Testis (tissue), 3 donors: ENCODE measurements around the gene EOGT. TPM values are rescaled to one million over a fixed set of nuclear protein-coding genes. Genes with fewer than 3 reads are reported as not detected.

Source experiments
- DNase-seq: peaks from one replicate; pipeline ENCODE4 v3.0.0-alpha.2; 2019
- H3K27ac ChIP-seq, 2 donors: fragments of 200-600 bp; sonication (generic); one replicate each; pipeline ENCODE4 v1.5.1; 2019
- H3K27me3 ChIP-seq: fragments of 200-600 bp; sonication (generic); one replicate; pipeline ENCODE4 v1.5.1; 2019
- H3K36me3 ChIP-seq: fragments of 200-600 bp; sonication (generic); one replicate; pipeline ENCODE4 v1.5.1; 2017; ENCODE audit warnings: low read depth; ENCODE audit errors: missing control alignments
- H3K4me1 ChIP-seq: fragments of 200-600 bp; sonication (generic); one replicate; pipeline ENCODE4 v1.5.1; 2019
- H3K4me3 ChIP-seq, 2 donors: fragments of 200-600 bp; sonication (generic); one replicate each; pipeline ENCODE4 v1.5.1; 2017 to 2019
- H3K9me3 ChIP-seq: fragments of 200-600 bp; sonication (generic); one replicate; pipeline ENCODE4 v1.5.1; 2017
- CTCF ChIP-seq, 3 experiments: fragments of 450-650 bp in 2 of 3; fragments of 200-600 bp in 1 of 3; sonication (generic) in 1 of 3; IDR thresholded peaks; one replicate each; pipeline ENCODE4 v1.5.1; 2016 to 2019; ENCODE audit warnings: antibody characterized with exemption in 3 of 3, mild to moderate bottlenecking in 2 of 3, moderate library complexity in 1 of 3
- POLR2A ChIP-seq: fragments of 450-650 bp; IDR thresholded peaks from one replicate; pipeline ENCODE4 v1.6.1; 2017; ENCODE audit warnings: antibody characterized with exemption, mild to moderate bottlenecking, moderate library complexity
- WGBS, 2 donors: methylation state at CpG; one replicate each; pipeline ENCODE4 v1.1.5; 2018; 5-methylcytosine and 5-hydroxymethylcytosine counted together
- intact Hi-C: fragments of 100-400 bp; cut with DNase I; formaldehyde crosslinking; loops from one replicate; pipeline ENCODE4 v1.15.1; 2023; ENCODE audit warnings: low total_unique reads
- polyA plus RNA-seq: library from polyadenylated mRNA; stranded (reverse); fragments of 350-450 nt; fragmentation: Illumina TruSeq; extraction: RNeasy Lipid Tissue Mini Kit (QIAGEN cat#74804); gene quantifications from one replicate; pipeline ENCODE4 v1.2.3, GENCODE V29; 2014; ENCODE audit warnings: low read depth, low replicate concordance; ENCODE audit not compliant: insufficient read depth
- total RNA-seq, 2 donors: library from RNA; depleted of rRNA; stranded (reverse); fragments of >200 nt; gene quantifications; one replicate each; pipeline ENCODE4 v1.2.3, GENCODE V29; 2016

The EOGT gene
- total and polyA plus RNA-seq, 3 donors from 2014 or later = 15.0 to 22.7 (median 16.6) TPM

- intact Hi-C loops = no loop called here
- Histone ChIP-seq H3K27ac (peak overlapping the region; percentile 88 to 96), H3K27me3 (no peaks in the 10 kb centered on the region), H3K9me3 (no peaks in the 10 kb centered on the region), H3K36me3 (no peaks in the 10 kb centered on the region), H3K4me1 (peaks cover 10% of the 10 kb centered on the region), H3K4me3 (peak overlapping the region; percentile 81 to 82)
- peak; percentile 33 for DNase-seq
- WGBS, 2 donors = 31 to 49% methylated on average over 22 of the region's 22 CpGs
- TF ChIP-seq POLR2A = no peak
- TF ChIP-seq CTCF (IDR thresholded peaks at IDR 0.05) = no peak
Measured at GRCh38 chr3:69012100-69012799, 1.2 kb downstream of the EOGT start.

DNA sequence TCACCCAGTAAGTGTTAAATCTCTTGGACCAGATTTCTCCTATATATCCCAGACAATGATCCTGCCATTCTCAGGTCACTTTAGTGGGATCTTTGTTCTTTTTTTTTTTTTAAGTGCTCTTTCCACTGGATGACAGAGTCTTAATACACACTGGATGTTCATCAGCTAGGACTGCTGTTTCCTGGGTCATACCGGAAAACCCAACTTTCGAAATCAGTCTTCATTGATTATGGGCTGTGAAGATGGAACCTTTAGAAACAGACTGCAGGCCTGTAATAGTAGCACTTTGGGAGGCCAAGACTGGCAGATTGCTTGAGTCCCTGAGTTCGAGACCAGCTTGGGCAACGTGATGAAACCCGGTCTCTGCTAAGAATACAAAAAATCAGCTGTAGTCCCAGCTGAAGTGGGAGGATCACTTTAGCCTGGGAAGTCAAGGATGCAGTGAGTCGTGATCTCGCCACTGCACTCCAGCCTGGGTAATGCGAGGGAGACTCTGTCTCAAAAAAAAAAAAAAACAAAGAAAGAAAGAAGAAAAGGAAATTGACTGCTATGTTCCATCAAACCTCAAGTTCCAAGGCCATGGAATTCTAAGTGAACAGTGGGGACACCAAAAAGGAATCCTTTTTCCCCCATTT is 2.3 kb downstream of the EOGT start:
- no peaks in the 10 kb centered on the region for H3K9me3 ChIP-seq
- DNase-seq = no peak
- H3K4me3 ChIP-seq = no peak overlapping the region
- no peaks in the 10 kb centered on the region for H3K36me3 ChIP-seq
- intact Hi-C loops = no loop called here
- TF ChIP-seq CTCF (IDR thresholded peaks at IDR 0.05) = no peak
- TF ChIP-seq POLR2A = no peak
- peak overlapping the region in 1 of 2 donors; percentile 96 for H3K27ac ChIP-seq
- H3K4me1 ChIP-seq = peaks cover 10% of the 10 kb centered on the region
- H3K27me3 ChIP-seq = no peaks in the 10 kb centered on the region
- 91 to 93% methylated on average over 8 of the region's 8 CpGs for WGBS, 2 donors

- Histone ChIP-seq H3K4me1 (peaks cover 10% of the 10 kb centered on the region), H3K9me3 (no peaks in the 10 kb centered on the region), H3K27me3 (no peaks in the 10 kb centered on the region), H3K36me3 (no peaks in the 10 kb centered on the region), H3K4me3 (no peak overlapping the region), H3K27ac (peak overlapping the region in 1 of 2 donors; percentile 70)
- 55 to 73% methylated on average over 3 of the region's 3 CpGs for WGBS, 2 donors
- intact Hi-C loops = no loop called here
- TF ChIP-seq POLR2A = no peak
- TF ChIP-seq CTCF (IDR thresholded peaks at IDR 0.05) = no peak
- DNase-seq = no peak
Measured at GRCh38 chr3:69009559-69010410, 3.7 kb downstream of the EOGT start.

DNA sequence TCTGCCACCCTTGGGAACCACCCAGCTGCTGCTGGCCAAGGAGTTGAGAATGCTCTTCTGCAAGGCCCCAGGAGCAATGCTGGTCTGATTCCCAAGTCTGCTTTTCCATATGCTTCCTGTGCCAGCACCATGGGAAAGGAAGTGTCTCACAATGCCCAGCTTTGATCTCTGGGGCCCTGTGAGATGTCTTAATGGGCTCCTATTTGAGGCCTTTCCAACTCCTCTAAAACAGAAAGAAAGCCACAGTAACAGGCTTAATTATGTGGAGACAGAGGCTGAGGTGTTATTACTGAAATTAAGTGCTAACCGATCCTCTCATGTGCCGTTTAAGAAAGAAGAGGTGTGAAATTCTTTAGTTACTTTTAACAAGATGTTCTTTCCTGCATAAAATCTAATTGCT is 4.5 kb downstream of the EOGT start:
- WGBS, 2 donors = 54 to 57% methylated on average over 2 of the region's 2 CpGs
- no peak for DNase-seq
- intact Hi-C loops = no loop called here
- TF ChIP-seq CTCF (IDR thresholded peaks at IDR 0.05) (no peak), POLR2A (no peak)
- Histone ChIP-seq H3K27me3 (no peaks in the 10 kb centered on the region), H3K4me1 (peaks cover 10% of the 10 kb centered on the region), H3K27ac (peak overlapping the region in 1 of 2 donors; percentile 70), H3K9me3 (no peaks in the 10 kb centered on the region), H3K36me3 (no peaks in the 10 kb centered on the region), H3K4me3 (no peak overlapping the region)
